Activated T-cell treated with anti-CD3 and anti-CD28 coated beads for 48 hours (primary cell): Measurements from ENCODE around the gene ELK3.
A peak's percentile ranks its signal among the peaks of the same experiment; 100 is the strongest.

Experiments
- DNase-seq: peaks from one replicate; pipeline ENCODE4 v3.0.0-alpha.2; 2020; ENCODE audit warnings: low read depth

Gene ELK3

GRCh38 chr12:96235484-96235826, 41.3 kb downstream of the ELK3 start:
- no peak for DNase-seq

- no peak for DNase-seq
Measured at GRCh38 chr12:96236221-96236822, 42.1 kb downstream of the ELK3 start.

GRCh38 chr12:96237035-96237434, 42.9 kb downstream of the ELK3 start:
- no peak for DNase-seq

GRCh38 chr12:96237465-96238077, 43.4 kb downstream of the ELK3 start:
- DNase-seq: peak; percentile 38

- no peak for DNase-seq
Measured at GRCh38 chr12:96238336-96239047, 44.3 kb downstream of the ELK3 start.

GRCh38 chr12:96239711-96240635, 45.8 kb downstream of the ELK3 start:
- DNase-seq: no peak

GRCh38 chr12:96240656-96241055, 46.5 kb downstream of the ELK3 start:
- no peak for DNase-seq

- no peak for DNase-seq
Measured at GRCh38 chr12:96241431-96241830, 47.3 kb downstream of the ELK3 start.

GRCh38 chr12:96241846-96242256, 47.7 kb downstream of the ELK3 start:
- no peak for DNase-seq

GRCh38 chr12:96242597-96242996, 48.4 kb downstream of the ELK3 start:
- DNase-seq: no peak

GRCh38 chr12:96244826-96245225, 50.7 kb downstream of the ELK3 start:
- no peak for DNase-seq

- DNase-seq: no peak
Measured at GRCh38 chr12:96246926-96247505, 52.8 kb downstream of the ELK3 start.

GRCh38 chr12:96247563-96247962, 53.4 kb downstream of the ELK3 start:
- DNase-seq: no peak

GRCh38 chr12:96248136-96248931, 54.2 kb downstream of the ELK3 start:
- DNase-seq: no peak

- DNase-seq: no peak
Measured at GRCh38 chr12:96249196-96250118, 55.3 kb downstream of the ELK3 start.

- no peak for DNase-seq
Measured at GRCh38 chr12:96250119-96250685, 56.0 kb downstream of the ELK3 start.

GRCh38 chr12:96255077-96255476, 60.9 kb downstream of the ELK3 start:
- DNase-seq: no peak

GRCh38 chr12:96256672-96257361, 62.6 kb downstream of the ELK3 start:
- DNase-seq: no peak

- no peak for DNase-seq
Measured at GRCh38 chr12:96257550-96258103, 63.5 kb downstream of the ELK3 start.
